IMR-90 (cell line): ENCODE measurements around the gene AKT1S1. TPM values are rescaled to one million over a fixed set of nuclear protein-coding genes. Genes with fewer than 3 reads are reported as not detected.

Source experiments
- ATAC-seq: fragments of 200-7000 bp; cut with Tn5 transposase; 2 replicates; pipeline ENCODE4 v1.9.1; 2020; ENCODE audit warnings: low read depth, mild to moderate bottlenecking, moderate library complexity
- BruUV-seq: library from RNA; stranded (reverse); fragments of 400-500 nt; replicated peaks from 2 replicates; lab custom pipeline; 2021; lab: Mats Ljungman, UMichigan
- CTCF ChIA-PET: fragments of 300-600 bp; formaldehyde crosslinking; extraction: SDS; loops from one replicate; lab custom pipeline; 2021; ENCODE audit warnings: antibody characterized with exemption; lab: Yijun Ruan, JAX
- POLR2A ChIA-PET: fragments of 300-600 bp; sonication (Branson Sonifier 250); formaldehyde crosslinking; loops from one replicate; lab custom pipeline; 2022; ENCODE audit warnings: antibody characterized with exemption; ENCODE audit not compliant: unreplicated experiment; lab: Charles Lee
- DNase-seq: peaks from one replicate; pipeline ENCODE4 v3.0.0; 2013
- H2AFZ ChIP-seq: replicated peaks from 2 replicates; pipeline ENCODE3; 2013; ENCODE audit warnings: low read length, mild to moderate bottlenecking; ENCODE audit not compliant: poor library complexity
- H2AK5ac ChIP-seq: 2 replicates; pipeline ENCODE4 v1.6.1; 2013; ENCODE audit warnings: low read depth, low read length, inconsistent platforms
- H2AK9ac ChIP-seq: replicated peaks from 2 replicates; pipeline ENCODE3; 2013; ENCODE audit warnings: mild to moderate bottlenecking, low read depth, low read length, moderate library complexity; ENCODE audit not compliant: poor library complexity
- H2BK120ac ChIP-seq: 2 replicates; pipeline ENCODE4 v1.6.1; 2013; ENCODE audit warnings: low read depth, low read length, inconsistent platforms
- H2BK15ac ChIP-seq: 3 replicates; pipeline ENCODE4 v1.6.1; 2013; ENCODE audit warnings: low read depth, low read length, inconsistent platforms
- H2BK20ac ChIP-seq: 2 replicates; pipeline ENCODE4 v1.6.1; 2013; ENCODE audit warnings: low read depth, mild to moderate bottlenecking, inconsistent platforms, low read length, moderate library complexity
- H2BK5ac ChIP-seq: 2 replicates; pipeline ENCODE4 v1.6.1; 2013; ENCODE audit warnings: mild to moderate bottlenecking, low read depth, low read length, inconsistent platforms; ENCODE audit not compliant: poor library complexity, severe bottlenecking
- H3K14ac ChIP-seq: replicated peaks from 2 replicates; pipeline ENCODE4 v1.6.1; 2013; ENCODE audit warnings: low read depth, low read length, inconsistent platforms
- H3K18ac ChIP-seq: 2 replicates; pipeline ENCODE4 v1.6.1; 2013; ENCODE audit warnings: low read depth, low read length, control low read depth
- H3K23ac ChIP-seq: 2 replicates; pipeline ENCODE4 v1.6.1; 2013; ENCODE audit warnings: low read depth, low read length, inconsistent platforms
- H3K27ac ChIP-seq: 2 replicates; pipeline ENCODE4 v1.5.1; 2013; ENCODE audit warnings: mild to moderate bottlenecking, control low read depth, low read length; ENCODE audit not compliant: insufficient read depth
- H3K27me3 ChIP-seq: 2 replicates; pipeline ENCODE4 v1.6.1; 2013; ENCODE audit warnings: low read length; ENCODE audit not compliant: control insufficient read depth, insufficient read depth
- H3K36me3 ChIP-seq: 2 replicates; pipeline ENCODE4 v1.6.1; 2013; ENCODE audit warnings: low read length, mixed read lengths; ENCODE audit not compliant: control insufficient read depth, insufficient read depth
- H3K4ac ChIP-seq: 2 replicates; pipeline ENCODE4 v1.6.1; 2013; ENCODE audit warnings: low read depth, low read length, inconsistent platforms
- H3K4me1 ChIP-seq: 2 replicates; pipeline ENCODE4 v1.6.1; 2013; ENCODE audit warnings: low read length, mixed read lengths; ENCODE audit not compliant: control insufficient read depth, insufficient read depth
- H3K4me2 ChIP-seq: 2 replicates; pipeline ENCODE4 v1.6.1; 2013; ENCODE audit warnings: low read depth, mild to moderate bottlenecking, control low read depth, low read length, moderate library complexity
- H3K4me3 ChIP-seq: 2 replicates; pipeline ENCODE4 v1.5.1; 2013; ENCODE audit warnings: low read depth, mild to moderate bottlenecking, control low read depth, low read length, moderate library complexity; ENCODE audit not compliant: insufficient read depth
- H3K56ac ChIP-seq: 2 replicates; pipeline ENCODE4 v1.6.1; 2013; ENCODE audit warnings: low read length, inconsistent platforms; ENCODE audit not compliant: insufficient read depth; ENCODE audit errors: extremely low read depth
- H3K79me1 ChIP-seq, 2 experiments: 2 replicates each; pipeline ENCODE4 v1.6.1; 2013; ENCODE audit warnings: low read length in 2 of 2, inconsistent platforms in 1 of 2, low read depth in 1 of 2
- H3K9ac ChIP-seq: 2 replicates; pipeline ENCODE4 v1.6.1; 2013; ENCODE audit warnings: low read depth, low read length, control low read depth
- H3K9me1 ChIP-seq: 2 replicates; pipeline ENCODE4 v1.6.1; 2013; ENCODE audit warnings: low read length, inconsistent platforms; ENCODE audit not compliant: insufficient read depth
- H3K9me3 ChIP-seq: 2 replicates; pipeline ENCODE4 v1.6.1; 2013; ENCODE audit warnings: low read length; ENCODE audit not compliant: control insufficient read depth, insufficient read depth
- H4K20me1 ChIP-seq: 2 replicates; pipeline ENCODE4 v1.6.1; 2013; ENCODE audit warnings: low read length, inconsistent platforms; ENCODE audit not compliant: insufficient read depth
- H4K5ac ChIP-seq: 2 replicates; pipeline ENCODE4 v1.6.1; 2013; ENCODE audit warnings: mild to moderate bottlenecking, low read depth, low read length, control low read depth
- H4K8ac ChIP-seq, 2 experiments: 2 replicates each; pipeline ENCODE4 v1.6.1; 2013; ENCODE audit warnings: low read depth in 2 of 2, low read length in 2 of 2, control low read depth in 1 of 2, inconsistent platforms in 1 of 2
- H4K91ac ChIP-seq: 2 replicates; pipeline ENCODE4 v1.6.1; 2013; ENCODE audit warnings: low read depth, low read length, inconsistent platforms; ENCODE audit not compliant: insufficient read depth
- BHLHE40 ChIP-seq: fragments of 150-350 bp; IDR thresholded peaks from 2 replicates; pipeline ENCODE4 v1.6.1; 2016; ENCODE audit warnings: mild to moderate bottlenecking, low read depth, low read length
- CEBPB ChIP-seq: IDR thresholded peaks from 2 replicates; pipeline ENCODE4 v1.6.1; 2012; ENCODE audit warnings: low read depth, low read length, improper control_type of control experiment
- CHD1 ChIP-seq: IDR thresholded peaks from 2 replicates; pipeline ENCODE4 v1.6.1; 2012; ENCODE audit warnings: low read depth, low read length, improper control_type of control experiment
- MAFK ChIP-seq: IDR thresholded peaks from 2 replicates; pipeline ENCODE4 v1.6.1; 2012; ENCODE audit warnings: low read depth, low read length, improper control_type of control experiment
- MAZ ChIP-seq: IDR thresholded peaks from 2 replicates; pipeline ENCODE4 v1.6.1; 2012; ENCODE audit warnings: low read depth, mild to moderate bottlenecking, low read length, improper control_type of control experiment, moderate library complexity, borderline replicate concordance
- MXI1 ChIP-seq: IDR thresholded peaks from 2 replicates; pipeline ENCODE4 v1.6.1; 2012; ENCODE audit warnings: low read depth, mild to moderate bottlenecking, low read length, moderate library complexity, borderline replicate concordance
- NFE2L2 ChIP-seq: fragments of 150-350 bp; IDR thresholded peaks from 2 replicates; pipeline ENCODE4 v1.6.1; 2016; ENCODE audit warnings: low read depth, mild to moderate bottlenecking, low read length
- POLR2A ChIP-seq: IDR thresholded peaks from 2 replicates; pipeline ENCODE4 v1.6.1; 2012; ENCODE audit warnings: mild to moderate bottlenecking, low read depth, low read length
- RAD21 ChIP-seq: IDR thresholded peaks from 2 replicates; pipeline ENCODE4 v1.6.1; 2012; ENCODE audit warnings: low read length, improper control_type of control experiment
- RCOR1 ChIP-seq: IDR thresholded peaks from 2 replicates; pipeline ENCODE4 v1.6.1; 2012; ENCODE audit warnings: mild to moderate bottlenecking, low read length, improper control_type of control experiment; ENCODE audit not compliant: insufficient replicate concordance
- RFX5 ChIP-seq: IDR thresholded peaks from 2 replicates; pipeline ENCODE4 v1.8.0; 2012; ENCODE audit warnings: low read depth, mild to moderate bottlenecking, low read length, moderate library complexity
- SMC3 ChIP-seq: fragments of 150-350 bp; IDR thresholded peaks from 2 replicates; pipeline ENCODE4 v1.6.1; 2016; ENCODE audit warnings: low read depth, mild to moderate bottlenecking, antibody characterized with exemption, low read length, moderate library complexity
- WGBS, 2 experiments: methylation state at CpG; one replicate each; pipeline versions ENCODE4 v1.1.5 to v1.1.7; 2013; ENCODE audit warnings: missing lambda C conversion rate in 2 of 2; ENCODE audit not compliant: insufficient read length in 1 of 2; ENCODE audit errors: extremely low coverage in 2 of 2; 5-methylcytosine and 5-hydroxymethylcytosine counted together
- dilution Hi-C: fragments of 300-500 bp; cut with HindIII; formaldehyde crosslinking; loops from one replicate; pipeline ENCODE4 v1.14.3; 2018; ENCODE audit warnings: low sequenced_read_pairs; ENCODE audit not compliant: unreplicated experiment
- in situ Hi-C: fragments of 300-500 bp; cut with MboI; formaldehyde crosslinking; loops from 3 replicates; pipeline ENCODE4 v1.14.3; 2019; ENCODE audit warnings: low sequenced_read_pairs, inconsistent platforms, mixed read lengths
- intact Hi-C: fragments of 100-400 bp; cut with micrococcal nuclease; formaldehyde crosslinking; loops from 2 replicates; pipeline ENCODE4 v1.10.0; 2022
- polyA plus RNA-seq, 3 experiments: library from polyadenylated mRNA; depleted of rRNA; stranded (reverse); fragments of >200 nt; gene quantifications; 2 replicates each; pipeline ENCODE4 v1.2.3, GENCODE V29; 2012; ENCODE audit warnings: low replicate concordance in 1 of 3
- total RNA-seq: library from RNA; depleted of rRNA; stranded (reverse); fragments of >200 nt; gene quantifications from 2 replicates; pipeline ENCODE4 v1.2.3, GENCODE V29; 2012
- TF ChIP-seq, protein P1 (sequence below): conservative IDR thresholded peaks from 2 replicates; pipeline ENCODE4 v1.5.1; 2012; ENCODE audit warnings: mild to moderate bottlenecking, low read depth, low read length, improper control_type of control experiment
- TF ChIP-seq, protein P2 (sequence below): fragments of 150-350 bp; IDR thresholded peaks from 2 replicates; pipeline ENCODE4 v1.6.1; 2017; ENCODE audit warnings: mild to moderate bottlenecking, antibody characterized with exemption, low read length, low read depth

The AKT1S1 gene
- total and polyA plus RNA-seq, 2 of the 4 experiments (the other 2 are of a cell fraction), result 3.6 to 54.4 TPM

DNA sequence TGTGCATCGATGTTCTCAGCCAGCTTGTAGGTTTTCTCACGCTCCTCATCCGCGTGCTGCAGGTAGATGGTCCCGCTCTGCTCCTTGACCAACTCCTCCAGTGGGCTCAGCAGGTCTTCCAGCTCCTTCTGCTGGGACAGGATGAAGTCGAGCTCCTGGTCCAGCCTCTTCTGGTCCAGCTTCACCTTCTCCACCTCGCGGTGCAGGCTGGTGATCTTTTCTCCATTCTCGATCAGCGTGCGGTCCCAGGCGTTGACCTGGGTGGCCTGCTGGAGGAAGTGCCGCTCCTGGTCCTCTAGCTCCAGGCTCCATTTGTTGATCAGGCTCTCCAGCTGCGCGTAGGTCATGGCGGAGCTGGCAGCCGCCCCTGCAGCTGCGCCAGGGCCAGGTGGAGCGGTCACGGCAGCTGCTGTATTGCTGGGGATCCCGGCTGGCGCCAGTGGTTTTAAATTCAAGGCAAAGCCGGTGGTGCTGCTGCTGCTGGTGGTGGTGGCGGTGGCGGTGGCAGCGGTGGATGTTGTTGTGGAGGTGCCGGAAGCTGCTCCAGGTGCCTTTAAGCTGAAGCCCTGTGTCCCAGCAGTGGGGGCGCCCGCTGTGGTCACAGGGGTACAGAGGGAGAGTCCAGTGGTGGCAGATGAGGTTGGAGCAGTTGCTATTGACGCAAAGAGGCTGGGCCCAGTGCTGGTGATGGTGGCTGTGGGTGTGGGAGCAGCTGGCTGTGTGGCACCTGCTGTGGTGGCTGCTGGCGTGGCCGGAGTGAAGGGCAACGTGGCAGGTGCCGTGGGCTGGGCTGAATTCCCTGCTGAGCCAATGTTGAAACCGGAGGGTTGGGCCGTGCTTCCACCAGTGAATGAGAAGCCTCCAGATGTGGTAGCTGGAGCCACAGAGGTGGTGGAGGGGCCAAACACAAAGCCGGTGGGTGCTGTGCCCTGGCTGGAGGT lies 31.6 kb upstream of the AKT1S1 start:
- BruUV-seq, result no TSS peak
- in situ Hi-C loops (no loop called here), intact Hi-C loops (no loop called here), dilution Hi-C loops (no loop called here)
- H3K4me1 ChIP-seq, result peaks cover 3% of the 10 kb centered on the region
- H4K5ac ChIP-seq, result no peak overlapping the region
- H2BK5ac ChIP-seq, result no peak overlapping the region
- H2AFZ ChIP-seq, result no peak overlapping the region
- TF ChIP-seq NFE2L2 (no peak), CEBPB (no peak), POLR2A (no peak), BHLHE40 (no peak), MXI1 (no peak), SMC3 (no peak), RFX5 (no peak), RCOR1 (no peak), MAZ (no peak), MAFK (no peak), RAD21 (no peak), CHD1 (no peak)
- TF ChIP-seq, protein P1, sequence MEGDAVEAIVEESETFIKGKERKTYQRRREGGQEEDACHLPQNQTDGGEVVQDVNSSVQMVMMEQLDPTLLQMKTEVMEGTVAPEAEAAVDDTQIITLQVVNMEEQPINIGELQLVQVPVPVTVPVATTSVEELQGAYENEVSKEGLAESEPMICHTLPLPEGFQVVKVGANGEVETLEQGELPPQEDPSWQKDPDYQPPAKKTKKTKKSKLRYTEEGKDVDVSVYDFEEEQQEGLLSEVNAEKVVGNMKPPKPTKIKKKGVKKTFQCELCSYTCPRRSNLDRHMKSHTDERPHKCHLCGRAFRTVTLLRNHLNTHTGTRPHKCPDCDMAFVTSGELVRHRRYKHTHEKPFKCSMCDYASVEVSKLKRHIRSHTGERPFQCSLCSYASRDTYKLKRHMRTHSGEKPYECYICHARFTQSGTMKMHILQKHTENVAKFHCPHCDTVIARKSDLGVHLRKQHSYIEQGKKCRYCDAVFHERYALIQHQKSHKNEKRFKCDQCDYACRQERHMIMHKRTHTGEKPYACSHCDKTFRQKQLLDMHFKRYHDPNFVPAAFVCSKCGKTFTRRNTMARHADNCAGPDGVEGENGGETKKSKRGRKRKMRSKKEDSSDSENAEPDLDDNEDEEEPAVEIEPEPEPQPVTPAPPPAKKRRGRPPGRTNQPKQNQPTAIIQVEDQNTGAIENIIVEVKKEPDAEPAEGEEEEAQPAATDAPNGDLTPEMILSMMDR, result no peak
- TF ChIP-seq, protein P2, sequence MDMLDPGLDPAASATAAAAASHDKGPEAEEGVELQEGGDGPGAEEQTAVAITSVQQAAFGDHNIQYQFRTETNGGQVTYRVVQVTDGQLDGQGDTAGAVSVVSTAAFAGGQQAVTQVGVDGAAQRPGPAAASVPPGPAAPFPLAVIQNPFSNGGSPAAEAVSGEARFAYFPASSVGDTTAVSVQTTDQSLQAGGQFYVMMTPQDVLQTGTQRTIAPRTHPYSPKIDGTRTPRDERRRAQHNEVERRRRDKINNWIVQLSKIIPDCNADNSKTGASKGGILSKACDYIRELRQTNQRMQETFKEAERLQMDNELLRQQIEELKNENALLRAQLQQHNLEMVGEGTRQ, result no peak
- peaks cover 7 to 67% of the 10 kb centered on the region in 2 experiments; a peak in 3 of 4 replicates for H3K79me1 ChIP-seq
- peaks cover 47% of the 10 kb centered on the region for H3K36me3 ChIP-seq
- DNase-seq (no peak), ATAC-seq (no peak)
- no peak overlapping the region for H3K9ac ChIP-seq
- no peak overlapping the region for H2AK5ac ChIP-seq
- ChIA-PET POLR2A (no interaction called here), CTCF (no interaction called here)
- no peak overlapping the region for H4K8ac ChIP-seq
- no peak overlapping the region for H3K27ac ChIP-seq
- no peak overlapping the region for H3K23ac ChIP-seq
- H4K91ac ChIP-seq, result no peak overlapping the region
- H2AK9ac ChIP-seq, result no peak overlapping the region
- no peak overlapping the region for H2BK120ac ChIP-seq
- no peak overlapping the region for H3K56ac ChIP-seq
- H3K4ac ChIP-seq, result no peak overlapping the region
- H3K4me2 ChIP-seq, result no peak overlapping the region
- no peaks in the 10 kb centered on the region for H3K27me3 ChIP-seq
- H2BK15ac ChIP-seq, result no peak overlapping the region
- H3K14ac ChIP-seq, result no peak overlapping the region
- no peak overlapping the region for H2BK20ac ChIP-seq
- H3K9me1 ChIP-seq, result peaks cover 12% of the 10 kb centered on the region; the same call in 1 of the 2 replicates
- no peak overlapping the region for H3K18ac ChIP-seq
- 96% methylated on average over 30 of the region's 37 CpGs; no CpG with 5 or more reads in 1 of the 2 experiments for WGBS, 2 experiments
- H3K9me3 ChIP-seq, result no peaks in the 10 kb centered on the region
- H3K4me3 ChIP-seq, result no peak overlapping the region
- H4K20me1 ChIP-seq, result peaks cover 28% of the 10 kb centered on the region
